GM11168 (cell line): ENCODE results near the gene JAGN1.

Experiments used
- in situ Hi-C: fragments of 300-500 bp; cut with MboI; formaldehyde crosslinking; loops from one replicate; pipeline ENCODE4 v1.12.0; 2022; ENCODE audit warnings: low sequenced_read_pairs; ENCODE audit not compliant: unreplicated experiment

JAGN1 gene

GRCh38 chr3:9942934-9943690, 52.7 kb downstream of the JAGN1 start:
- in situ Hi-C loops = no loop called here
